Stimulated activated CD4-positive, alpha-beta T cell treated with anti-CD3 and anti-CD28 coated beads, Interleukin-1b, Interleukin-23, amount 100 ng/mL, for 1 hour (primary cell): ENCODE results near the gene PSMB8.

Experiments
- DNase-seq, 2 donors: peaks; one replicate each; pipeline ENCODE4 v3.0.0-alpha.2; 2020; ENCODE audit warnings: low read depth in 2 of 2

PSMB8 gene

DNA sequence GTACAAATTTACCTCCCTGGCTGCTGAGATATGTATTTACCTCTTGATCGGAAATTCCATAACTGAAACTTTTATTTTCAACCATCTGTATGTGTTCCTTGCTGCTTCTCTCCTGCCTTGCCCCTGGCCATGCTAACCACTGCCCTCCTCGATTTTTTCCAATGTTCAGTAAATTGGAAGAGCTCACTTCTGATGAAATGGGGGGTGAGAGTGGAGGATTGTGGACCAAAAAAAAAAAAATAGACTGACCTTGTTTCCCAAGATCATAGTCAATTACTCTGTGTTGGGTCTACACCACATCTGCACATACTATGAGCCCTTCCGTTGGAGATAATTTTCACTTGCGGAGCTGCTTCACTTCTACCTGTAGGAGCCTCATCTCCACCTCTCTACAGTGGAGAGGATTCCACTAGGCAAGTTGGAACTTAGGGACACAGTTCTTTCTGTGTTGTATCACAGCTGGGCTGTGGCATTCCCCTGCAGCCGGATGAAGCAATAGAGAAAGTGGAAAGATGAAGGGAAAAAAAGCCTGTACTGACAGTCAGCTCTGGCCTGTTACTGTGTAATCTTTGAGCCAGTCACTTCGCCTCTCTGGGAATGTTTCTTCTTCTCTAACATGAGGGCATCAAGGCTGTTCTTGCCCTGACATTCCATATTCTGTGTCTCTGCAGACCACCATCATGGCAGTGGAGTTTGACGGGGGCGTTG is 11.8 kb upstream of the PSMB8 start:
- DNase-seq, result no peak

DNA sequence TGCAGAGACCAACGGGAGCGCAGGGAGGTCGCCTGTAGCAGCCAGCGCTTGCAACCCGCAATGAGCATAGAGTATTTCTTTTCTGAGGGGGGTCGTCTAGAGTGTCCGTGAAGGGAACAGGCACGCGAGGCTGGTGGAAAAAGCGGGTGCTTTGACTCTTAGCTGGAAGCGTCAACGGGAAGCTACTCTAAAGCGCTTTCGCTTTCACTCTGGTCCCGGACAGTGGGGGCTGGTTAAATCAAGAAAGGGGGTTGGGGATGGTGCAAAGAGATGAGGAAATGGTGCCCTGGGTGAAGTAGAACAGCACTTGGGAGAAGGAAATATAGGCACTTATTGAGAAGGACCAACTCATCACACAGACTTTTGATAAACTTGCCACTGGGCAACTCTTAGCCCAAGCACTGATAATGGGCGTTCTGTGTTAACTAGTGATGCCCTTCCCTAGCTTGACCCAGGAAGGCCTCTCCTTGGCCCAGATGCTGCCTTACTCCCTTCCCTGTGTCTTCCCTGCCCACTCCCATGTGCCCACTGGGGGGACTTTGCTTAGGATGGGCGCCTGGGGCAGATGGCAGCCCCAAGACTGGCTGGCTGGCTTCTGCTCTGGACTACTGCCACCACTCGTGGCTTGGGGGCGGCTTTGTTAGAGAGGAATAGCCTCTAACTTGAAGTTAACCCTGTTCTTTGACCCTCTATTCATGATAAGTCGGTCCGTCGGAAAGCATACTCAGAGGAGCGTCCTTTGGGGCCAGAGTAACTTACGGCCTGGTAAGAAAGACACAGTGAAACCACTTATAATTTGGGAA is 10.7 kb upstream of the PSMB8 start:
- DNase-seq, result no peak

DNA sequence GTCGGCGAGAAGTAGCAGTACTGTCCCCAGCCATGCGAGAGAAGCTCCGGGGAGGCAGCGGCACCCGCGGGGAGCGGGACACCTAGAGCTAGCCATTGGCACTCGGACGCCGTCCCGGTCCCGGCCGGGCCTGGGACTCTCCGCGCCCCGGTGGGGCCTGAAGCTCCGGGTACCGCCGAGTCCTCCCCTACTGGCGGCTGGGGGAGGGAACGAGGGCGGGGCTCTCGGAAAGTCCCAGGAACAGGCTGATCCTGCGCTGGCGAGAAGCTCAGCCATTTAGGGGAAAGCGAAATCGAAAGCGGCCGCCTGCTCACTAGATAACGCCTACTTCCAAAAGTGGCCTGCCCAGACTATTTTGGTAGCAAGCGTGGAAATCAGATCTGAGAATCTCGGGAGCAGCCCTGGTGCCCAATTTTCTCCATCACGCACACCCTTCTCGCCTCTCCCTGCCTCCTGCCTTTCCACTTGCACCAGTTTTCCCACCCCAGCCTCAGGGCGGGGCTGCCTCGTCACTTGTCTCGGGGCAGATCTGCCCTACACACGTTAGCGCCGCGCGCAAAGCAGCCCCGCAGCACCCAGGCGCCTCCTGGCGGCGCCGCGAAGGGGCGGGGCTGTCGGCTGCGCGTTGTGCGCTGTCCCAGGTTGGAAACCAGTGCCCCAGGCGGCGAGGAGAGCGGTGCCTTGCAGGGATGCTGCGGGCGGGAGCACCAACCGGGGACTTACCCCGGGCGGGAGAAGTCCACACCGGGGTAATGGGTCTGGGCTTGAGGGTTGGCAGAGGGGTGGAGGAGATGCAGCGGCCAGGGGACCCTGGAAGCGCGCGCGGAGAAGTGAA is 9.9 kb upstream of the PSMB8 start, which contains the start of the genes PSMB9 and TAP1:
Gene PSMB9 (plus strand): TSS at position 652 of the 835 bp plus-strand sequence. CDS start 38 bp downstream, at position 690.
Gene TAP1 (minus strand): TSS at position 164 of the 835 bp plus-strand sequence. CDS start 68 bp downstream, at position 96.
- DNase-seq, result peak; percentile 90 to 95

GRCh38 chr6:32852844-32853540 is 9.1 kb upstream of the PSMB8 start:
- DNase-seq, result no peak

DNA sequence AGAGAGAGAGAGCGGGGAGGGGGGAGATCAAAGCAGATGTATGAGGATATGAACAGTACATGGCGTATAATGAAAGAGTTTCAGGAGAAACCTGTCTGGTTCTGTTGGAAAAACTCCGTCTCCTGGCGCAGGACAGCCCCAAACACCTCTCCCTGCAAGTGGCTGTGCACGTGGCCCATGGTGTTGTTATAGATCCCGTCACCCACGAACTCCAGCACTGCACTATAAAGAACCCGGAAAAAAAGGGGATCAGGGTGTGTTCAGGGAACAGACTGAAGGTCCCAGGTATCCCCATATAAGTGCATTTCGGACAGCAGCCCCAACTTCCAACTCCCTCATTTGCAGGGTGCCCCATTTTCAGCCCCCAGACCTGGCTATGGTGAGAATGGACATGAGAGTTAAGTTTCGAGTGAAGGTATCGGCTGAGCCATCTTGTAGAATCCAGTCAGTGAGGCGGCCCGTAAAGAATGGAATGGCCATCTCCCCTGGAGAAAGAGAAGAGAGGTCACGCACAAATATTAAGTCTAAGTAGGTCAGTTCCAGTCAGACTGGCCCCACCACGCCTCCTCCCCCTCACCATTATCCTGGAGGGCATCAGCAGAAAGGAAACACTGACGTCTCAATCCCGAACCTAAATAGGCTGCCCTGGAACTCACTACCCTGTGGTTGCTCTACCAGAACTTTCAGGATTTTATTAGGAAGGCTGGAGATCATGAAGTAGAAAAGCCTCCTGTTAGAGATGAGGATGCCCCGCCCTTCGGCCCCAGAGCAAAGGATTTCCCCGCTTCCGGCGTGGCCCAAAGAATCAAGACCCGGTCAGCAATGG is 8.4 kb upstream of the PSMB8 start:
- no peak for DNase-seq

DNA sequence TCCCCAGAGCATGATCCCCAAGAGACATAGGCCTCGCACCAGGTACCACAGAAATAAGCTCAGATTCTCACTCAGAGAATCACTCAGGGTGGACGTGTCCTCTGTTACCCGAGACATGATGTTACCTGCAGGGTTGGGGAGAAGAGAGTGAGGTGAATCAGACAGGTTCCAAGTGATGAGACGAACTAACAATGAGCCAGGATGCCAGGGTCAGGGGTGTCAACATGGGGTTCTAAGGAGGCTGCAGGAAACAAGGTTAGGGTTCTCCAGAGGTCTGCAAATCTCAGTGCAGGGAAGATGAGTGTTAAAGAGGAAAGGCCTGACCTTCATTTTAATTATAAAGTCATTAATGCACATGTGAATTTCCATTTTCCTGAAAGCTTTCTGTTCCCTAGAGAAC is 7.2 kb upstream of the PSMB8 start:
- DNase-seq, result no peak

DNA sequence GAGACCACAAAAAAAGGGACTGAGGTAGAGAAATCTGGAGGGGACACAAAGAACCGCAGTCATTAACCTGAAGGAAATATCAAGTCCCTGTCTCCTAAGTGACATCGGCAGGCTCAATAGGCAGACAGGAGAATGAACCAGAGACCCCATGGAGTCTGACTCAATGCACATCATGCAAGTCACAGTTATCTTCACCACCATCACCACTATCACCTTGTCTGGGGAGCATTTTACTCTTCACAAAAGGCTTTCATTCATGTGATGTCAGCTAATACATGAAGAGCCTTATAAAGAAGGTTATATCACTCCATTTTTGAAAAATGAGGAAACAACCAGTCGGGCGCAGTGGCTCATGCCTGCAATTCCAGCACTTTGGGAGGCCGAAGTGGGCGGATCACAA is 5.3 kb upstream of the PSMB8 start:
- DNase-seq, result no peak

GRCh38 chr6:32847795-32848194 is 3.9 kb upstream of the PSMB8 start:
- no peak for DNase-seq

DNA sequence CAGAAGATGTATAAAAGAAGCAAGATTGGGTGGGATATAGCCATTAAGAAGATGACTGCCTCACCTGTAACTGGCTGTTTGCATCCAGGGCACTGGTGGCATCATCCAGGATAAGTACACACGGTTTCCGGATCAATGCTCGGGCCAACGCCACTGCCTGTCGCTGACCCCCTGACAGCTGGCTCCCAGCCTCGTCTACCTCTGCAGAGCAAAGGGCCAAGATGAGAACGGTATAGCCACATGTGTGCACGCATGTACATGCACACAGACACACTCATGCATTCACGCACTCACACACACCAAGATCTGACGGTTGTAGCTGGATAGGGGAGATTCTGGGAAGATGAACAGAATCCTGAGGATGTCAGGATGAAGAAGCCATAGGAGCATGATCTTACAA is 3.2 kb upstream of the PSMB8 start:
- no peak for DNase-seq

DNA sequence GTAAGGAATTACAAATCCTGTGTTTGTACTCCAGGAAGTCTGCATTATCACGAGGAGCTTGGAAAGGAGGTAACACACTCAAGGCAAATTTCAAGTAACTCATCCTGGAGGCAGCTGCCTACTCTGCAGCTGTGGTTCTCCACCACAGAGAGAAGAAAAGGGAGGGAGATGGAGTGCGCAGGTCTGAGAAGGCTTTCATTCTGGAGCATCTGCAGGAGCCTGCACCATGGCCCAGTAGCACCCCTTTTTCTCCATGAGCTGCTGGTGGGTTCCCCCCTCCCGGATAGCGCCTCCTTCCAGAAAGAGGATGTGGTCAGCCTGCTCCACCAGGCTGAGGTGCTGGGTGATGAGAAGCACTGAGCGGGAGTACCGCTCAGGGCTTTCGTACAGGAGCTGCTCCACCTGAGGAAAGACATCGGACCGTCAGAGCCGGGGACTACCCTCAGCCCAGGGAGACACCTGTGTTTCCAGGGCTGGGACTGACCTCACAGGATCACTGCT is 1.6 kb upstream of the PSMB8 start:
- DNase-seq, result no peak

DNA sequence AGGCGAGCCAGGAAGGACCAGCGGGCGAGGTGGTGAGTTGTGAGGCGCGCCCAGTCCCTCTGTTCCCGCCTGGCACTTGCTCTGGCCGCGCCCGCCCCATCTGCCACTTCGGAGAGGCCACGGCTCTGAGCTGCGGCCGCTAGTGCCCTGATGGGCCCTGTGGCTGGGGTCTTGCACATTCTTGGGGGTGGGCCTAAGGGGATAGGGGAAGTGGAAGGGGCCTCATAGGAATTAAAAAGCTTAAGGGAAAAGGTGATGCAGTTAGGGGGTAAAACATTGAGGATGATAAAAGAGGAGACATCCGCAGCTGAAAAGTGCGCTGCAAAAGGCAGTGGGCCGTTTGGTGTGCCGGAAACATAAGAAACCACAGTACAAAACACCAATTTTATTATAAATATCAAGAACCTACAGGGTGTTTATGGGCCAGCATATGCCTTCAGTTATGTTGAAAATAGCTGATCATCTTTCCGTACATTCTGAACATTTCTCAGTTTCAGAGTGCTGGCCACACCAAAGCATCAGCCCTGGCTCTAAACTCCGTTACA is 1.1 kb upstream of the PSMB8 start:
- no peak for DNase-seq

- no peak for DNase-seq
Measured at GRCh38 chr6:32843331-32843978, 392 bp downstream of the PSMB8 start.

DNA sequence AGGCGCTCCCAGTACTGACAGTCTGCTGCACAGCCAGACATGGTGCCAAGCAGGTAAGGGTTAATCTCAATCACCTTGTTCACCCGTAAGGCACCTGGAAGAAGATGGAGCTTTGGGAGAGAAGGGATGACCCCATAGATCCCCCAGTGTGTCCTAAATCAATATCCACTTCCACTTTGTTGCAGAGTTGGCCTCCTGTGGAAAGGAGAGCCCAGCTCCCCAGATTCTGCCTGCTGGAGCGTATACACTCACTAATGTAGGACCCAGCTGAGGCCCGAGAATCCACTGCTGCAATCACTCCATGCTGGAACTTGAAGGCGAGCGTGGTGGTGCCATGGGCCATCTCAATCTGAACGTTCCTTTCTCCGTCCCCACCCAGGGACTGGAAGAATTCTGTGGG is 1.2 kb downstream of the PSMB8 start:
- no peak for DNase-seq

DNA sequence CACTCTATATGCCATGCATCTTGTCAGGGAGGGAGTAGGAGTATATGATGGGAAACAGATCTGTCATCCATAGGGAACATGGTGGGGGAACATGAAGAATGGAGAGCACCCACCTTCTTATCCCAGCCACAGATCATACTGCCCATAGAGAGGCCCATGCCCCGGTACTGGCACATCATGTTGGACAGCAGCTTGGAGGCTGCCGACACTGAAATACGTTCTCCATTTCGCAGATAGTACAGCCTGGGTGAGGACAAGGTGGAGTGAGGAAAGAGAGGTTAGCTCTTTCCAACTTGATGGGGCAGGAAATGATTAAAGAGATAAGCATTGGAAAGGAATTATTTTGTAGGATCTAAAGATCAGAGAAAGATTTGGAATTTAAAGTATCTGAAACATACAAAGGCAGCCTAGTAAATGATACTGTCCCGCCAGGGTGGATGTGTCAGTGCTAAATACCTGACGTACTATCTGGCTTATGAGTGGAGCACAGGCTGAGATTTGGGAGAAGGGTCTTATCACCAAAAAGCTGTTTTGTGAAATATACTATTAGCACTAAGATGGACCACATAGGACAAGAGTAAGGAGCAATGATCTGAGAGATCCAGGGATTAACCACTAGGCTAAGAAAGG is 1.7 kb downstream of the PSMB8 start:
- DNase-seq, result no peak

DNA sequence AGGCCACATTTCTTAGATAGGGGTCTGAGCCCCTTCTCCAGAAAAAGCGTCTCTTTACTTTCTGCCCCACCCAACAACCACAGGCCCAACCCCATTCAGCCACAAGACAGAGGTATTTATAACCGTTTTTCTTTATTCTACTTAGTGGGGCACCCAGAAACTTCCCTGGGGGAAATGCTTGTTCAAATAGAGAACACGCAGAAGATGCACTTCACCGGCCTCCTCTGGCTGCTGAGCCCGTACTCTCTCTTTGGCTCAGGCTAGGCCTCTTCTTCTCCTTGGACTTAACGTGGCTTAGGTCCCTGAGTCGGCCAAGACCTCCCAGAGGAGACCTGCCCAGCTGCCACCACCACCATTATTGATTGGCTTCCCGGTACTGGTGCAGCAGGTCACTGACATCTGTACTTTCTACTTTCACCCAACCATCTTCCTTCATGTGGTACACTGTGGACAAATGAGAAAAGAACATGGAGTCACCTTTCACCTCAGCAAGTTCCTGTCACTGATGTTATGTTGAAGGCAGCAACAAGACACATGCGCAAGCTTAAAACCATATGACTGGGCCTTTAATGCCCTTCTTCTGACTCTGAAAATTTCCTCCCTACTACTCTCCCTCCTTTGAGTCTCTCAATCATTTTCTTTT is 3.1 kb downstream of the PSMB8 start:
- DNase-seq, result no peak

DNA sequence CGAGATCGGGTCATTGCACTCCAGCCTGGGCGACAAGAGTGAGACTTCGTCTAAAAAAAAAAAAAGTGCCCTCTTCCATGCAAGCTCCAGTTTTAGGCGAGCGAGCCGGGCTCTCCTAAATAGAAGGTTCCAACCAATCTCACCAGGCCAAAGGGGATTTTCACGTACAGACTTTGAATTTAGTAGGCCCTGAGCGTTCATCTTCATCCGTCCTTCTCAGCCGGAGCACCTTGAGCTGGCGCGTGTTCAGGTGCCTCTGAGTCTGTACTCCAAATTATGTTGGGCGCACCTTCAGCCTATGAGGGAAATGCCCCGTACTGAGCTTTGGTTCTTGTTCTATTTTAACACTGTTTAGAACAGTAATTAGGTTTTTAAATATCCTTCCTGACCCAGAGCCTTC is 4.5 kb downstream of the PSMB8 start:
- no peak for DNase-seq

- peak; percentile 95 to 99 for DNase-seq
Measured at GRCh38 chr6:32838114-32838958, 5.5 kb downstream of the PSMB8 start, which contains the start of gene TAP2. Gene TAP2 (minus strand): TSS chr6:32838739. CDS start chr6:32838233, 506 bp downstream.
